Measurements from ENCODE around the gene SYTL2. TPM values are rescaled to one million over a fixed set of nuclear protein-coding genes. Genes with fewer than 3 reads are reported as not detected.

SYTL2 gene
- total RNA-seq, 2 donors from 2014 or later, result 10.5 to 12.1 TPM

DNA sequence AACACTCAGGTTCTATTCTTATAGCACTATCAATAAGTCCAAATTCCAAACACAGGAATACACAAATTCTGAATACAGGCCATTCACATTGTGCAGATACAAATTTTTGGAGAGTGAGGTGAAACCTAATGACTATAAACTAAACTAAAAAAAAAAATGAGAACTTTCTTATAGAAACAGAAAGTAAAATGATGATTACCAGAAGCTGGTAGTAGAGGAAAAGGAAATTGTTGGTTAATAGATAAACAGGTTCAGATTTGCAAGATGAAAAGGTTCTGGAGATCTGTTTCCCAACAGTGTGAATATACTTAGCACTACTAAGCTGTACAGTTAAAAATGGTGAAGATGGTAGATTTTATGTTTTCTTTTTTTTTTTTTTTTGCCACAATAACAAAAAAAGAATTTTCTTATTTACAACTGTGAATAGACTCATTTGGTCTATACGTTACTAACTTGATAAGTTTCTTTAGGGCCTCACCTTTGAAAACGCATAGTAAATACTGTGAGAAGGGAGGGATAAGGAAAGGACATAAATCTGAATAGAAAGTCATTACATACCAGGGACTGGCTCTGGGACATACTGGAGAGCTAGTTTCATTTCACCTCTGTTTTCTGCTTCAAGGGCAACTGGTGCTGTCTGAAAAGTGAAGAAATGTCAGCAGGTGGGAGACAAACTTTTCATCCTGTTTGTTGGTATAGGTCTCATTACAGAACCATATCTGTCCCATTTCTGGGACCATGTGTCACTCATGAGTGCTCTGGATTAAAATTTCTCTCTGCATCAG, 110.8 kb downstream of the SYTL2 start:
- Mint-ChIP-seq H3K27ac (peak overlapping the region; percentile 57), H3K36me3 (ENCODE audit: low read depth) (no peaks in the 10 kb centered on the region), H3K9me3 (no peaks in the 10 kb centered on the region), H3K4me3 (peak overlapping the region; percentile 58), H3K27me3 (no peaks in the 10 kb centered on the region), H3K4me1 (peaks cover 18% of the 10 kb centered on the region)
- peak; percentile 75 for ATAC-seq (replicated peaks)

DNA sequence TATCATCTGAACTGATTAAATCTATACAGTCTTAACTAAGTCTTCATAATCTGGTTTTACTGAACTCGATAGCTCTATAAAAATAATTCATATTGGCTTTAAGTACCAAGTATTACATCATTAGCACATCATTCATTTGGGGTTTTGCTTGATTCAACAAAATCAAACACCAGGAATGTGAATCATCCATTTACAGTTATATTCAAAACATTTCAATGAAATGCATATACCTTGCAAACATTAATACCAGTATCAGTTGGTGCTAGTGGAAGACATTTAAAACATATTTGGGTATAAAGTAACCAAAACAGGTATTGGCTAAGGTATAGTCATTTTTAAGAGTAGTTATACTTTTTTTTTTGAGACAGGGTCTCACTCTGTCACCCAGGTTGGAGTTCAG, 112.7 kb downstream of the SYTL2 start:
- Mint-ChIP-seq H3K4me3 (no peak overlapping the region), H3K27me3 (no peaks in the 10 kb centered on the region), H3K36me3 (ENCODE audit: low read depth) (no peaks in the 10 kb centered on the region), H3K4me1 (peaks cover 18% of the 10 kb centered on the region), H3K27ac (no peak overlapping the region), H3K9me3 (no peaks in the 10 kb centered on the region)
- ATAC-seq (replicated peaks), result peak; percentile 26

DNA sequence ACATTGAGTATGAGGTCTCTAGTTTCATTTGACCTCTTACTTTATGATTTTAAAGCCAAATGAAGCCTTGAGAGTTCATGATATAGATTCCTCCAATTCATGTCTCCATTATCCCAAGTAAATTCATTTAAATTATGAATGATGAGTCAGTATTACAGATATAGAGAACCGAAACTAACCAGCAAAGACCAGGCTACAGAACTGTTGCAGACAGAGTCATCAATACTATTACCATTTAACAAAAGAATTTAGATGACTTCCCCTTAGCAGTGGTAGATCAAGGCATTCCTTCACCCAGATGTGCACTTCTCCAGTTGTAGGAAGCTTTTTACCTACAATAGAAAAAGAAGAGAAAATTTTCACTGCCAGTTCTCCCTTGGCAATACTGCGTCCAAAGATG, 113.2 kb downstream of the SYTL2 start:
- no peak overlapping the region for H3K27ac Mint-ChIP-seq
- H3K4me3 Mint-ChIP-seq, result no peak overlapping the region
- ATAC-seq (replicated peaks), result peak; percentile 69
- H3K9me3 Mint-ChIP-seq, result no peaks in the 10 kb centered on the region
- H3K4me1 Mint-ChIP-seq, result peaks cover 18% of the 10 kb centered on the region
- no peaks in the 10 kb centered on the region for H3K27me3 Mint-ChIP-seq
- H3K36me3 Mint-ChIP-seq (ENCODE audit: low read depth), result no peaks in the 10 kb centered on the region

GRCh38 chr11:85695546-85695945, 115.4 kb downstream of the SYTL2 start:
- no peak overlapping the region for H3K4me3 Mint-ChIP-seq
- H3K9me3 Mint-ChIP-seq, result no peaks in the 10 kb centered on the region
- no peak overlapping the region for H3K27ac Mint-ChIP-seq
- no peak for ATAC-seq (replicated peaks)
- H3K27me3 Mint-ChIP-seq, result no peaks in the 10 kb centered on the region
- H3K36me3 Mint-ChIP-seq (ENCODE audit: low read depth), result no peaks in the 10 kb centered on the region
- peaks cover 18% of the 10 kb centered on the region for H3K4me1 Mint-ChIP-seq

GRCh38 chr11:85694385-85694980, 116.5 kb downstream of the SYTL2 start:
- no peak overlapping the region for H3K4me3 Mint-ChIP-seq
- peaks cover 10% of the 10 kb centered on the region for H3K4me1 Mint-ChIP-seq
- no peaks in the 10 kb centered on the region for H3K9me3 Mint-ChIP-seq
- no peaks in the 10 kb centered on the region for H3K36me3 Mint-ChIP-seq (ENCODE audit: low read depth)
- ATAC-seq (replicated peaks), result no peak
- no peaks in the 10 kb centered on the region for H3K27me3 Mint-ChIP-seq
- H3K27ac Mint-ChIP-seq, result no peak overlapping the region

GRCh38 chr11:85685820-85686459, 125.0 kb downstream of the SYTL2 start, which contains the start of gene CCDC89:
Gene CCDC89, minus strand, starts transcription at chr11:85686195. Its CDS starts 65 bp downstream, at chr11:85686130.
- no peak for ATAC-seq (replicated peaks)
- no peaks in the 10 kb centered on the region for H3K9me3 Mint-ChIP-seq
- no peaks in the 10 kb centered on the region for H3K27me3 Mint-ChIP-seq
- H3K27ac Mint-ChIP-seq, result no peak within 1 kb of the TSS
- no peak within 1 kb of the TSS for H3K4me3 Mint-ChIP-seq
- peaks cover 13% of the 10 kb centered on the region for H3K4me1 Mint-ChIP-seq
- H3K36me3 Mint-ChIP-seq (ENCODE audit: low read depth), result peaks cover 5% of the 10 kb centered on the region

DNA sequence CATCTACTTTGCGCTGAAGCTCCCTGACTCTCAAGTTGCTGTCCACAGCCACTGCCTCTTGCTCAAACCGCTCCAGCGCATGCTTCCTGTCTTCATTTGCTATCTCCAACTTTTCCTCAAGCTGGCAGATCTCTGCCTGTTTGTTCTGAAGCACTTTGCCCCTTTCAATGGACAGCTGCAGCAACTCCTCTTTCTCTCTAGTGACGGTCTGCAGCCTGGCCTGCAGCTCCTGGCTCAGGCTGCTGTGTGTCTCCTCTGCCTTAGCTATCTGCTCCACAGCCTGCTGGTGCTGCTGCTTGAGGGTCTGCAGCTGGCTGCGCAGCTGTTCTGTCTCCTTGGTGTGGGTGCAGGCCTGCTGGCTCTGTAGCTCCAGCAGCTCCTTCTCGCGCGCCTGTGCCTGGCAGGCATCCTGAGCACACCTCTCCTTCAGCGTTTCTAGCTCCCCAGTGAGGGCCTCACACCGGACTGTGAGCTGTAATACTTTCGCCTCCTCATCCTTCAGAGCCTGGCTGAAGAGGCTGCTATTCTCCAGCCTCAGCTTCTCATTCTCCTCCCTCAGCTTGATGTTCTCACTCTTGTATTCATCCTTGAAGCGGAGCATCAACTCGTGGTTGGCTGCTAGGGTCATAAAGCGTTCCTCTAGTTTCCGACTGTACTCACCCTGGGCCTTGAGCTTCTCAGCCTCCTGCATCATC, 125.7 kb downstream of the SYTL2 start:
- H3K9me3 Mint-ChIP-seq, result no peaks in the 10 kb centered on the region
- no peaks in the 10 kb centered on the region for H3K27me3 Mint-ChIP-seq
- H3K4me1 Mint-ChIP-seq, result peaks cover 13% of the 10 kb centered on the region
- no peak overlapping the region for H3K27ac Mint-ChIP-seq
- ATAC-seq (replicated peaks), result no peak
- H3K36me3 Mint-ChIP-seq (ENCODE audit: low read depth), result peaks cover 5% of the 10 kb centered on the region
- H3K4me3 Mint-ChIP-seq, result no peak overlapping the region

DNA sequence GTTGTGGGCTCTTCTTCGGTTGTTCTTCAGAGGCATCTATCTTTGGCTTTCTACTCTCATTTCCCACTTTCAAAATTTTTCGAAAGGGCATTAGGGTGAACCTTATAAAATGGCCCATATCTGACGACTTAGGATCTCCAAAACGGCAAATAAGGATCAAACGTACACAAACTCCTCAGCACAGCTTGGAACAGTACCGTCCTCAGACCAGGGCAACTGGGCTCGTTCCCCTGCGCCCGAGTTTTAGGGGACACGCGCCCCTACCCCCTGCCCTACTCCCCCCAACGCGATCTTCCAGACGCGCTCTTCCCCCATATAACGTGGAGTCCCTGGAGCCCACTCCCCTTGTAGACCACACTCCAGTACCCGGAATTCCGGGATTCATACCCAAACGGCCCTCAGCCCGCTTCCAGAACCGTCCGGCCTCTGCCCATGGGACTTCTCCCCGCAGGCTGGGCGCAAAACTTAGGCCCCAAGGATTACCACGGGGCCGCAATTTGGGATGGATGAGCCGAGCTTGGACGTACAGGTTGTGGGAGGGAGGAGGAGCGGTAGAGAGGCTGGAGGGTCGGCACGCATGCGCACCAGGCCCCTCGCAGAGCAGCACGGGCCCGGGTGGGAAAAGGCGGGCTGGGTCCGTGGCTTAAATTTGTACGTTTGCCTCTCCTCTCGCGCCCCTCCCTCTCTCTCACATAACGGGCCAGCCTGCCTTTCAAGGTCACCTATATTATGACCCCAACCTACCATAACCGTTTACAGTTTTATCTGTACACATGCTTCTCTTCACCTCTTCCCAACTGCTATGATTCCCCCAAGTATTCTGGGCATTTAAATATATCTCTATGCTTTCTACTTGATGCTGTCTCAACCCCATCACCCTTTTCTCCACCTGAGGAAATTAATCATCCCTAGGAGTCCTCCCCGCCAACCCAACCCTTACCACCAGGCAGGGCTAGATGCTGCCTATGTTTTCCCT, 128.3 kb downstream of the SYTL2 start:
- Mint-ChIP-seq H3K9me3 (no peaks in the 10 kb centered on the region), H3K4me1 (peaks cover 13% of the 10 kb centered on the region), H3K36me3 (ENCODE audit: low read depth) (peaks cover 5% of the 10 kb centered on the region), H3K27ac (peak overlapping the region; percentile 90), H3K4me3 (peak overlapping the region; percentile 85), H3K27me3 (no peaks in the 10 kb centered on the region)
- peak; percentile 87 for ATAC-seq (replicated peaks)

DNA sequence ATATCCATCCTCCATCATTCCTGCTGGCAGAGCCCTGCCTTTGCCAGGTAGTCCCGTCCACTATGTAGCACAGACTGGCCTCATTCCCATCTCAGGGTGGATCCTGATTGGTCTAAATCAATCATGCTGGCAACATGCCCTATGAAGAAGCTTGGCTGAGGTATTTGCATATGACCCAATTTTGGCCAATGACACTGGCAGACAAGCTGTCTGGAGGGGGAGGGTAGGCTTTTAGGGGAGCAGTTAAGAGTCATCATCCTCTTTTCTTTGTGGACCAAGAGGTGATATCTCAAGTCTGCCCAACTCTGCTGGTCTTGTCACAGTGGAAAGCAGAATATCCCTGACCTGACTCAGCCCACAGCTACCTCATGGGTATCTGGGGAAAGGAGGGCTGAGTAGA, 130.0 kb downstream of the SYTL2 start:
- peaks cover 13% of the 10 kb centered on the region for H3K4me1 Mint-ChIP-seq
- no peaks in the 10 kb centered on the region for H3K9me3 Mint-ChIP-seq
- H3K27me3 Mint-ChIP-seq, result no peaks in the 10 kb centered on the region
- ATAC-seq (replicated peaks), result peak; percentile 77
- H3K36me3 Mint-ChIP-seq (ENCODE audit: low read depth), result peaks cover 5% of the 10 kb centered on the region
- no peak overlapping the region for H3K4me3 Mint-ChIP-seq
- no peak overlapping the region for H3K27ac Mint-ChIP-seq

DNA sequence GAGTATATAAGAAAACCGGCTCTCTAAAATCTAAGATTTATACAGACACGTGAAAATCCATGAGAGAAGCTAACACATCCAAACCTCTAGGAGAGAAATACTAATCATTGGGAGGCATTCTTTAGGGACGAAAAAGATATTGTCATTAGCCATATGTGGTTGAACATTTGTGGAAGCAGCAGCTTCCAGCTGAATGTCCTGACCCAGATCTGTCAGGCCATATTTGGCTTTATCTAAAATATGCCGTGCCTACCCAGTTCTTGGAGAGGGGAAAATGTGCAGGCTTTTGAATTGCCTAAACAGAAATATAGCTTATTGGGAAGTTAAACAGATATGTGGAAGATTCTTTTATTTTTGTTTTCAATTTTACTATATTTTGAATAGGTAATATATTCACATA, 131.4 kb downstream of the SYTL2 start:
- Mint-ChIP-seq H3K4me1 (peaks cover 13% of the 10 kb centered on the region), H3K27me3 (no peaks in the 10 kb centered on the region), H3K27ac (no peak overlapping the region), H3K9me3 (no peaks in the 10 kb centered on the region), H3K4me3 (no peak overlapping the region), H3K36me3 (ENCODE audit: low read depth) (peaks cover 5% of the 10 kb centered on the region)
- ATAC-seq (replicated peaks), result no peak

GRCh38 chr11:85673393-85673792, 137.5 kb downstream of the SYTL2 start:
- Mint-ChIP-seq H3K36me3 (ENCODE audit: low read depth) (no peaks in the 10 kb centered on the region), H3K4me3 (no peak overlapping the region), H3K4me1 (no peaks in the 10 kb centered on the region), H3K9me3 (no peaks in the 10 kb centered on the region), H3K27me3 (no peaks in the 10 kb centered on the region), H3K27ac (no peak overlapping the region)
- ATAC-seq (replicated peaks), result peak; percentile 44

DNA sequence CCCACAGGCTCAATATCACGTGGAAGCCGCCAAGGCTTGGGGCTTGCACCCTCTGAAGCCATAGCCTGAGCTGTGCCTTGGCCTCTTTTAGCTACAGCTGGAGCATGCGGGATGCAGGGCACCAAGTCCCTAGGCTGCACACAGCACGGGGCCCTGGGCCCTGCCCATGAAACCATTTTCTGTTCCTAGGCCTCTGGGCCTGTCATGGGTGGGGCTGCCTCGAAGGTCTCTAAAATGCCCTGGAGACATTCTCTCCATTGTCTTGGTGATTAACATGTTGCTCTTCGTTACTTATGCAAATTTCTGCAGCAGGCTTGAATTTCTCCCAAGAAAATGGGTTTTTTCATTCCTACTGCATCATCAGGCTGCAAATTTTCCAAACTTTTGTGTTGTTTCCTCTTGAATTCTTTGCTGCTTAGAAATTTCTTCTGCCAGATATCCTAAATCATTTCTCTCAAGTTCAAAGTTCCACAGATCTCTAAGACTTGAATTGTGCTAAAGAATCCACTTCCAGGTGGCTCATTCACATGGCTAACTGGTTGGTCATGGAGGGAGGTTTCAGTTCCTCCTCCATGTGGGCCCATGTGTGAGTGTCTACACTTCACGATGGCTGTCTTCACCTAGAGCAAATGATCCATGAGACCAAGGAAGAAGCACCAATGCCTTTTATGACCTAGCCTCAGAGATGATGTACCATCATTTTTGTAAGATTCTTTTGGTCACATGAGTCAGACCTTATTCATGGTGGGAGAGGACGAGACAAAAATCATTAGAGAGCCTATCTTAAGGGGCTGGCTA, 138.6 kb downstream of the SYTL2 start:
- Mint-ChIP-seq H3K9me3 (no peaks in the 10 kb centered on the region), H3K4me1 (no peaks in the 10 kb centered on the region), H3K36me3 (ENCODE audit: low read depth) (no peaks in the 10 kb centered on the region), H3K27me3 (no peaks in the 10 kb centered on the region), H3K4me3 (no peak overlapping the region), H3K27ac (no peak overlapping the region)
- peak; percentile 6 for ATAC-seq (replicated peaks)

Measured in activated T-helper 17 cell treated with anti-CD3 and anti-CD28 coated beads, Interleukin-2, amount 50 U/mL, for 72 hours (primary cell).